ENCODE data around the gene PRCP.

The PRCP gene

DNA sequence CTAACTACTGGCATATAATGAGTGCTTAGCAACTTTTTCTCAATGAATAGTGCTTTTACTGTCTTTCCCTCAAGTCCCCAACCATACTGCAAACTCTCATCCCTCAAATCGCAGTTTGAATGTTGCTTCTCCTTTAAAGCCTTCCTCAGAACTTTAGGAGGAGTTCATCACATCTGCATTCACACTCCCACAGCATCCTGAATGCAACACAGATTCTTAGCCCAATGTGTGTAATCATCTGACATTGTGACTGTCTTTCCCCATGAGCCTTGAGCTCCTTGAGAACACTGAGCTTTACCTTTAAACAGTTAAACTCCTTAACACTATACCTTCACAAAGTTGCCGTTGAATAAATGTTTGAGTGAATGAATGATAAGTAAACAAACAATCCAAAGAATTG is 84.8 kb downstream of the PRCP start:
- TF ChIP-seq, protein P1, sequence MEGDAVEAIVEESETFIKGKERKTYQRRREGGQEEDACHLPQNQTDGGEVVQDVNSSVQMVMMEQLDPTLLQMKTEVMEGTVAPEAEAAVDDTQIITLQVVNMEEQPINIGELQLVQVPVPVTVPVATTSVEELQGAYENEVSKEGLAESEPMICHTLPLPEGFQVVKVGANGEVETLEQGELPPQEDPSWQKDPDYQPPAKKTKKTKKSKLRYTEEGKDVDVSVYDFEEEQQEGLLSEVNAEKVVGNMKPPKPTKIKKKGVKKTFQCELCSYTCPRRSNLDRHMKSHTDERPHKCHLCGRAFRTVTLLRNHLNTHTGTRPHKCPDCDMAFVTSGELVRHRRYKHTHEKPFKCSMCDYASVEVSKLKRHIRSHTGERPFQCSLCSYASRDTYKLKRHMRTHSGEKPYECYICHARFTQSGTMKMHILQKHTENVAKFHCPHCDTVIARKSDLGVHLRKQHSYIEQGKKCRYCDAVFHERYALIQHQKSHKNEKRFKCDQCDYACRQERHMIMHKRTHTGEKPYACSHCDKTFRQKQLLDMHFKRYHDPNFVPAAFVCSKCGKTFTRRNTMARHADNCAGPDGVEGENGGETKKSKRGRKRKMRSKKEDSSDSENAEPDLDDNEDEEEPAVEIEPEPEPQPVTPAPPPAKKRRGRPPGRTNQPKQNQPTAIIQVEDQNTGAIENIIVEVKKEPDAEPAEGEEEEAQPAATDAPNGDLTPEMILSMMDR (IDR thresholded peaks at IDR 0.05; ENCODE audit: borderline replicate concordance, insufficient read depth, low read depth, low read length), result no peak
- no peak overlapping the region for H3K4me3 ChIP-seq (ENCODE audit: low read depth, low read length)

DNA sequence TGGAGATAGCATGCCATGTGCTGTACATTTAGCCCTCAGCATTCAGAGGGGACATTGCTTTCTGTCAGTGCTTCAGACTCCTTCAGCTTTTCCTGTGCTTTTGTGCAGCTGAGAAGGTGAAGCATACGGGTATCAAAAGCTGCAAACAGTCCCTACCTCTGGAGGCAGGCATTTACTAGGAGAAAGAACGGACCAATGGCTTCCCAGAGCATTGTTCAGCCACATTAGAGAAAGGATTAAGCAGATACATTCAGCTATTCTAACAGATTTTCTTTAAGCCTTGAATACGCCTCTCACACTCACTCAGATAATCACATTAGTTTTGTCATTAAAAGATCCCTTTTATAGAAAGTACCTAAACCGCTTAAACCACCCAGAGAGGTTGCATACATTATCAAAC is 85.9 kb downstream of the PRCP start:
- H3K4me3 ChIP-seq (ENCODE audit: low read depth, low read length), result no peak overlapping the region
- TF ChIP-seq, protein P1 (IDR thresholded peaks at IDR 0.05; ENCODE audit: borderline replicate concordance, insufficient read depth, low read depth, low read length), result no peak

DNA sequence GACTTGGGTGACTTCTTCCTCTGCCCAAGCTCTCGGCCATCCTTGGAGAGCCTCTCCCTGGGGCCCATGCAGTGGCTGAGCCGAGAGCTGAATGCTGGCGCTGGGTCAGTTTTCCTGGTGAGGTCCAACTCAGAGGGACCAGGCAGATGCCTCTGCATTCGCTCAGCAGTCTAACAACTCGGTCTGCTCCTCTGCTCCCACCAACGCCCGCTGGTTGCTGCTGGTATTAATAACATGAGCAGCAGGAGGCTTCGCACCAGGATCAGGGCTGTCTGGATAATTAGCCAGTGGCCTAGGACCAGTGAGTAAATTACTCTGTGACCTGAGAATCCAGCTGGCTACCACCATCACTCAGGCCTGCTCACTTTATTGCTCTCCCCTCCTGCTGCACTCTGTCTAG is 88.9 kb downstream of the PRCP start:
- TF ChIP-seq, protein P1 (IDR thresholded peaks at IDR 0.05; ENCODE audit: borderline replicate concordance, insufficient read depth, low read depth, low read length), result no peak
- no peak overlapping the region for H3K4me3 ChIP-seq (ENCODE audit: low read depth, low read length)

DNA sequence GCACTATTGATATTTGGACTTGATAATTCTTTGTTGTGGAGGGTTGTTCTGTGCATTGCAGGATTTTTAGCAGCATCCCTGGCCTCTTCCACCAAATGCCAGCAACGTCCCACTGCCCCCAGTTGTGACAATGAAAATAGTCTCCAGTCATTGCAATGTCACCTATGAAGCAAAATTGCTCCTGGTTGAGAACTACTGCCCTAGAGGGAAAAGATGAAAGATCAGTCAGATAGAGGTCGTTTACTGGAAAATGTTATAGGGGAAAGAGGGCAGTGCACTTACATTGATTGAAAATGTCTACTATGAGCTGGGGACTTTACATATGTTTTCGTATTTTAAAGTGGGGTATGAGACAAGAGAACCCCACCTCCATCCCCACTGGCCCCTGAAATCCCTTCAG is 89.5 kb downstream of the PRCP start:
- no peak overlapping the region for H3K4me3 ChIP-seq (ENCODE audit: low read depth, low read length)
- TF ChIP-seq, protein P1 (IDR thresholded peaks at IDR 0.05; ENCODE audit: borderline replicate concordance, insufficient read depth, low read depth, low read length), result no peak

DNA sequence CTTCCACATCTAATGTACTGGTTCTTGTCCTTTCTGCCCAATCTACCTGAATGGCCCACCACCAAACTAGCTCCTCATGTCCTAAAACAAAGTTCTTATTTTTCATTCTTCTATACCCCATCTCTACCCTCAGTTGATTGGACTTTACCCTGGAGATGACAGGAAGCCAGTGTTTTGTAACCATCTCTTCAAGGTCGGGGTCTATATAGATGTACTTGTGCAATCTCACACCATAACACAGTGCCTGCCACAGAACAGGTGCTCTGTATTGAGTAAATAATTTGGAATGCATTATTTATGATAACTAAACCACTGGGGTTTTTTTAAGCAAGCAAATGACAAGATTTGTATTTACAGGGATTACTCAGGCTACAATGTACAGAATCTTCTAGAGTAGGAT is 89.9 kb downstream of the PRCP start:
- no peak overlapping the region for H3K4me3 ChIP-seq (ENCODE audit: low read depth, low read length)
- TF ChIP-seq, protein P1 (IDR thresholded peaks at IDR 0.05; ENCODE audit: borderline replicate concordance, insufficient read depth, low read depth, low read length), result no peak

DNA sequence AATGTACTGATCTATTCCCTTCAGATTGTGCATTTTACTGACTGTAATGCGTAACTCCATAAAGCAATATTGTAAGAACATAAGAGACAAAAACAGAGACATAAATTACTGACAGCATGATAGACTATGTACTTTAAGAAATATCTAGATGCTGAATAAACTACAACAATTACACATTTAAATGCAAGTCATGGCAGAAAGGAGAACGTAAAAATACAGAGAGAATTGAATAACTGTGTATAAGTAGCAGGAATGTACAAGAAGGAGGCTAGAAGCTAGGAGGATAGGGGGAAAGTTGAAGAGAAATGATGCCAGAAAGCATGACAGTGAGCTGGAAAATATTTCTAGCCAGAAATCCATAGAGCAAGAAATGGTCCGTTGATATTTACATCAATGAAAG is 92.6 kb downstream of the PRCP start:
- TF ChIP-seq, protein P1 (IDR thresholded peaks at IDR 0.05; ENCODE audit: borderline replicate concordance, insufficient read depth, low read depth, low read length), result no peak
- no peak overlapping the region for H3K4me3 ChIP-seq (ENCODE audit: low read depth, low read length)

DNA sequence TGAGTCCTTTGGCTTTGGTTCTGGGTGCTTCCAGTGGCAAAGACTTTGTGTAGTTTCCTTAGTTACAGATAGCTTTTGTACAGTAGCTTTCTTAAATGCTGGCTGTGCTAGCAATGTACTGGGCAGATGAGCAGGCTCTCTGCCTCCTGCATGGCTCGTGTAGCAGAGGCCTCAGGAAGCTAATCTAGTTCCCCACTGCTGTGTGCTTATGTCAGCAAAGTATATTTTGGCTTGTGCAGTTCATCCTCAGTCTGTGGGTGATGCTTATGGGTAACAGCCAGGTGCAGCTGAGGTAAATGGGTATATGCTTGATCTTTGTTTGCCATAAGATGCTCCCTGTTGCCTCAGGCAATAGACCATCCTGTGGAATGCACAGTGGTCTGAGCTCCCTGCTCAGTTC is 97.5 kb downstream of the PRCP start:
- TF ChIP-seq, protein P1 (IDR thresholded peaks at IDR 0.05; ENCODE audit: borderline replicate concordance, insufficient read depth, low read depth, low read length), result no peak
- H3K4me3 ChIP-seq (ENCODE audit: low read depth, low read length), result no peak overlapping the region

Data from GM12875 (cell line).